ENCODE results near the gene ZNF33B. TPM values are rescaled to one million over a fixed set of nuclear protein-coding genes. Genes with fewer than 3 reads are reported as not detected.

The ZNF33B gene
- total RNA-seq, 2 donors from 2014 or later = 25.6 to 32.6 TPM

- Histone ChIP-seq H3K36me3 (no peaks in the 10 kb centered on the region), H3K27ac (no peak overlapping the region), H3K27me3 (replicated peaks; ENCODE audit: insufficient read depth) (no peaks in the 10 kb centered on the region), H3K9me3 (no peaks in the 10 kb centered on the region), H3K4me3 (no peak overlapping the region), H3K4me1 (replicated peaks) (no peaks in the 10 kb centered on the region)
- 81% methylated on average over 4 of the region's 4 CpGs for WGBS
- no peak for DNase-seq (ENCODE audit: low spot score)
- TF ChIP-seq POLR2AphosphoS5 (IDR thresholded peaks at IDR 0.05) = no peak
- TF ChIP-seq POLR2A (IDR thresholded peaks at IDR 0.05) = no peak
- TF ChIP-seq CTCF (IDR thresholded peaks at IDR 0.05) = no peak
- intact Hi-C loops (cut with DNase I) = no loop called here
Observed at GRCh38 chr10:42650374-42650773, 12.0 kb upstream of the ZNF33B start.

GRCh38 chr10:42648512-42648911 is 10.1 kb upstream of the ZNF33B start:
- no peak for TF ChIP-seq POLR2AphosphoS5 (IDR thresholded peaks at IDR 0.05)
- TF ChIP-seq POLR2A (IDR thresholded peaks at IDR 0.05) = no peak
- no peak for TF ChIP-seq CTCF (IDR thresholded peaks at IDR 0.05)
- DNase-seq (ENCODE audit: low spot score) = no peak
- Histone ChIP-seq H3K27me3 (replicated peaks; ENCODE audit: insufficient read depth) (no peaks in the 10 kb centered on the region), H3K4me3 (no peak overlapping the region), H3K36me3 (no peaks in the 10 kb centered on the region), H3K9me3 (no peaks in the 10 kb centered on the region), H3K4me1 (replicated peaks) (no peaks in the 10 kb centered on the region), H3K27ac (no peak overlapping the region)
- WGBS = 60% methylated on average over 2 of the region's 2 CpGs
- intact Hi-C loops (cut with DNase I) = no loop called here

- Histone ChIP-seq H3K36me3 (no peaks in the 10 kb centered on the region), H3K4me1 (replicated peaks) (no peaks in the 10 kb centered on the region), H3K4me3 (no peak overlapping the region), H3K27ac (no peak overlapping the region), H3K9me3 (no peaks in the 10 kb centered on the region), H3K27me3 (replicated peaks; ENCODE audit: insufficient read depth) (no peaks in the 10 kb centered on the region)
- peak; percentile 16 for DNase-seq (ENCODE audit: low spot score)
- 70% methylated on average over 11 of the region's 11 CpGs for WGBS
- TF ChIP-seq POLR2A (IDR thresholded peaks at IDR 0.05) = no peak
- TF ChIP-seq POLR2AphosphoS5 (IDR thresholded peaks at IDR 0.05) = no peak
- TF ChIP-seq CTCF (IDR thresholded peaks at IDR 0.05) = no peak
- intact Hi-C loops (cut with DNase I) = no loop called here
Observed at GRCh38 chr10:42646687-42647640, 8.6 kb upstream of the ZNF33B start.

- no peaks in the 10 kb centered on the region for H3K36me3 ChIP-seq
- no peaks in the 10 kb centered on the region for H3K27me3 ChIP-seq (replicated peaks; ENCODE audit: insufficient read depth)
- DNase-seq (ENCODE audit: low spot score) = no peak
- no peak overlapping the region for H3K4me3 ChIP-seq
- TF ChIP-seq POLR2AphosphoS5 (IDR thresholded peaks at IDR 0.05) (no peak), POLR2A (IDR thresholded peaks at IDR 0.05) (no peak), CTCF (IDR thresholded peaks at IDR 0.05) (no peak)
- H3K9me3 ChIP-seq = no peaks in the 10 kb centered on the region
- H3K4me1 ChIP-seq (replicated peaks) = no peaks in the 10 kb centered on the region
- no peak overlapping the region for H3K27ac ChIP-seq
- intact Hi-C loops (cut with DNase I) = no loop called here
- 84% methylated on average over 4 of the region's 4 CpGs for WGBS
Observed at GRCh38 chr10:42646214-42646613, 7.8 kb upstream of the ZNF33B start.

GRCh38 chr10:42645516-42645915 is 7.1 kb upstream of the ZNF33B start:
- no peak overlapping the region for H3K27ac ChIP-seq
- H3K4me3 ChIP-seq = no peak overlapping the region
- H3K9me3 ChIP-seq = no peaks in the 10 kb centered on the region
- no peaks in the 10 kb centered on the region for H3K4me1 ChIP-seq (replicated peaks)
- H3K27me3 ChIP-seq (replicated peaks; ENCODE audit: insufficient read depth) = no peaks in the 10 kb centered on the region
- intact Hi-C loops (cut with DNase I) = no loop called here
- DNase-seq (ENCODE audit: low spot score) = no peak
- 94% methylated on average over 12 of the region's 12 CpGs for WGBS
- no peaks in the 10 kb centered on the region for H3K36me3 ChIP-seq
- TF ChIP-seq CTCF (IDR thresholded peaks at IDR 0.05) = no peak
- no peak for TF ChIP-seq POLR2AphosphoS5 (IDR thresholded peaks at IDR 0.05)
- TF ChIP-seq POLR2A (IDR thresholded peaks at IDR 0.05) = no peak
